B cell (primary cell): ENCODE results near the gene PSG1. TPM values are rescaled to one million over a fixed set of nuclear protein-coding genes. Genes with fewer than 3 reads are reported as not detected.
"Not testable (repeated sequence)": the region's sequence is repeated elsewhere in the genome, so short reads cannot be mapped to it uniquely, and the experiment has no call there.

Source experiments
- ATAC-seq: fragments of 200-7000 bp; cut with Tn5 transposase; one replicate; pipeline ENCODE4 v1.10.0; 2021; ENCODE audit warnings: low read depth, mild to moderate bottlenecking, moderate number of reproducible peaks, moderate library complexity
- CTCF ChIA-PET: fragments of 350-600 bp; sonication (Branson Sonifier 250); formaldehyde crosslinking; loops from one replicate; lab custom pipeline; 2021; ENCODE audit warnings: antibody characterized with exemption, inconsistent platforms; lab: Charles Lee
- POLR2A ChIA-PET: fragments of 350-600 bp; sonication (Branson Sonifier 250); formaldehyde crosslinking; loops from one replicate; lab custom pipeline; 2021; ENCODE audit warnings: antibody characterized with exemption; lab: Charles Lee
- DNase-seq: peaks from one replicate; pipeline ENCODE4 v3.0.0; 2013
- H2AFZ ChIP-seq: 2 replicates; pipeline ENCODE4 v1.6.1; 2012; ENCODE audit warnings: mild to moderate bottlenecking, low read depth, low read length; ENCODE audit not compliant: insufficient read depth, poor library complexity, severe bottlenecking
- H3K27ac ChIP-seq, 2 donors: 1 replicate in 1 of 2; 2 replicates in 1 of 2; pipeline ENCODE4 v1.5.1; 2012 to 2013; ENCODE audit warnings: low read length in 2 of 2, mild to moderate bottlenecking in 2 of 2, moderate library complexity in 1 of 2
- H3K27me3 ChIP-seq, 4 experiments: fragments of 200-600 bp in 1 of 4; sonication (generic) in 1 of 4; replicated peaks in 1 of 4; 1 replicate in 2 of 4; 2 replicates in 2 of 4; pipeline versions ENCODE4 v1.6.1 to v1.7.0; 2013 to 2016; ENCODE audit warnings: low read length in 3 of 4, mild to moderate bottlenecking in 2 of 4, mixed read lengths in 1 of 4, moderate library complexity in 1 of 4; ENCODE audit not compliant: insufficient read depth in 4 of 4, control insufficient read depth in 3 of 4; ENCODE audit errors: control extremely low read depth in 1 of 4
- H3K36me3 ChIP-seq, 2 experiments: replicated peaks in 1 of 2; 1 replicate in 1 of 2; 2 replicates in 1 of 2; pipeline versions ENCODE4 v1.6.1 to v1.7.1; 2013; ENCODE audit warnings: low read length in 1 of 2; ENCODE audit not compliant: insufficient read depth in 2 of 2, control insufficient read depth in 1 of 2; ENCODE audit errors: control extremely low read depth in 1 of 2, extremely low read depth in 1 of 2
- H3K4me1 ChIP-seq, 2 donors: fragments of 200-600 bp in 1 of 2; sonication (generic) in 1 of 2; 1 replicate in 1 of 2; 2 replicates in 1 of 2; pipeline versions ENCODE4 v1.5.1 to v1.6.1; 2013 to 2017; ENCODE audit warnings: low read length in 2 of 2; ENCODE audit not compliant: control insufficient read depth in 2 of 2, insufficient read depth in 2 of 2
- H3K4me2 ChIP-seq: replicated peaks from 2 replicates; pipeline ENCODE3; 2012; ENCODE audit warnings: mild to moderate bottlenecking, low read depth, low read length; ENCODE audit not compliant: poor library complexity, severe bottlenecking
- H3K4me3 ChIP-seq, 5 experiments: fragments of 200-600 bp in 1 of 5; sonication (generic) in 1 of 5; 1 replicate in 3 of 5; 2 replicates in 2 of 5; pipeline versions ENCODE4 v1.5.1 to v1.7.0; 2011 to 2016; ENCODE audit warnings: low read length in 4 of 5, mild to moderate bottlenecking in 4 of 5, low read depth in 2 of 5, control low read depth in 1 of 5, moderate library complexity in 1 of 5; ENCODE audit not compliant: insufficient read depth in 1 of 5; ENCODE audit errors: control extremely low read depth in 1 of 5, extremely low read depth in 1 of 5
- H3K79me2 ChIP-seq: fragments of 200-600 bp; sonication (generic); one replicate; pipeline ENCODE4 v1.6.0; 2016; ENCODE audit warnings: low read length; ENCODE audit not compliant: control insufficient read depth, insufficient read depth
- H3K9ac ChIP-seq: fragments of 200-600 bp; sonication (generic); 2 replicates; pipeline ENCODE4 v1.6.1; 2017; ENCODE audit warnings: mild to moderate bottlenecking, low read length, moderate library complexity
- H3K9me3 ChIP-seq, 3 donors: one replicate each; pipeline versions ENCODE4 v1.6.1 to v1.7.1; 2013; ENCODE audit warnings: low read length in 2 of 3; ENCODE audit not compliant: control insufficient read depth in 2 of 3, insufficient read depth in 1 of 3; ENCODE audit errors: control extremely low read depth in 1 of 3
- H4K20me1 ChIP-seq: 2 replicates; pipeline ENCODE4 v1.6.0; 2012; ENCODE audit warnings: mild to moderate bottlenecking, low read length; ENCODE audit not compliant: insufficient read depth, control insufficient read depth, poor library complexity, severe bottlenecking
- H3K27ac Mint-ChIP-seq: one replicate; pipeline ENCODE4 v1.8.0; 2021; ENCODE audit warnings: mixed read lengths
- H3K27me3 Mint-ChIP-seq: one replicate; pipeline ENCODE4 v1.8.0; 2021; ENCODE audit warnings: mixed read lengths
- H3K4me1 Mint-ChIP-seq: one replicate; pipeline ENCODE4 v1.8.0; 2021; ENCODE audit warnings: mixed read lengths
- H3K4me3 Mint-ChIP-seq: one replicate; pipeline ENCODE4 v1.8.0; 2021; ENCODE audit warnings: mixed read lengths
- H3K9me3 Mint-ChIP-seq: one replicate; pipeline ENCODE4 v1.8.0; 2022; ENCODE audit warnings: mixed read lengths; ENCODE audit not compliant: insufficient read depth
- WGBS: methylation state at CpG from one replicate; pipeline ENCODE4 v1.1.5; 2013; ENCODE audit warnings: missing lambda C conversion rate; ENCODE audit not compliant: insufficient coverage; 5-methylcytosine and 5-hydroxymethylcytosine counted together
- intact Hi-C: fragments of 100-400 bp; cut with micrococcal nuclease; formaldehyde crosslinking; loops from one replicate; pipeline ENCODE4 v1.10.0; 2022
- polyA plus RNA-seq: library from polyadenylated mRNA; depleted of rRNA; stranded (reverse); fragments of >200 nt; gene quantifications from 2 replicates; pipeline ENCODE4 v1.2.3, GENCODE V29; 2012
- total RNA-seq, 2 donors: library from RNA; stranded (reverse); fragments of 120-200 nt in 1 of 2; gene quantifications; 1 replicate in 1 of 2; 2 replicates in 1 of 2; pipeline versions ENCODE4 v1.2.3 to v1.2.4, GENCODE V29; 2013 to 2022

PSG1 gene
- total and polyA plus RNA-seq, 2 donors (not counting 1 experiment from before 2014, with no cell fraction given) = not detected

- H4K20me1 ChIP-seq, H3K27ac ChIP-seq, H3K27me3 Mint-ChIP-seq, H3K4me1 Mint-ChIP-seq, intact Hi-C loops, H3K79me2 ChIP-seq, H3K4me3 Mint-ChIP-seq, H3K27me3 ChIP-seq, ATAC-seq, H3K9ac ChIP-seq, CTCF ChIA-PET, H3K4me3 ChIP-seq, H3K4me1 ChIP-seq, POLR2A ChIA-PET, H3K9me3 Mint-ChIP-seq, H3K4me2 ChIP-seq, H3K36me3 ChIP-seq, DNase-seq, H3K27ac Mint-ChIP-seq, H2AFZ ChIP-seq: not testable (repeated sequence)
- H3K9me3 ChIP-seq = peaks cover 0 to 18% (median 0%) of the 10 kb centered on the region in 3 donors
- WGBS = 100% methylated on average over 1 of the region's 1 CpG
Measured at GRCh38 chr19:42853231-42853630, 26.3 kb downstream of the PSG1 start.

GRCh38 chr19:42852821-42853220 lies 26.7 kb downstream of the PSG1 start:
- H3K27ac ChIP-seq, H3K4me1 ChIP-seq, H3K79me2 ChIP-seq, H3K4me3 ChIP-seq, H3K4me3 Mint-ChIP-seq, ATAC-seq, H3K27me3 ChIP-seq, H3K27me3 Mint-ChIP-seq, H3K27ac Mint-ChIP-seq, H3K9ac ChIP-seq, H4K20me1 ChIP-seq, DNase-seq, H3K9me3 Mint-ChIP-seq, H3K4me1 Mint-ChIP-seq, POLR2A ChIA-PET, H2AFZ ChIP-seq, intact Hi-C loops, H3K4me2 ChIP-seq, CTCF ChIA-PET, H3K36me3 ChIP-seq: not testable (repeated sequence)
- H3K9me3 ChIP-seq = peaks cover 0 to 16% (median 0%) of the 10 kb centered on the region in 3 donors

- H3K4me1 Mint-ChIP-seq, H4K20me1 ChIP-seq, H2AFZ ChIP-seq, H3K27ac Mint-ChIP-seq, H3K9ac ChIP-seq, CTCF ChIA-PET, POLR2A ChIA-PET, intact Hi-C loops, H3K27ac ChIP-seq, DNase-seq, H3K79me2 ChIP-seq, ATAC-seq, H3K27me3 Mint-ChIP-seq, H3K4me2 ChIP-seq, H3K36me3 ChIP-seq, H3K4me3 ChIP-seq, H3K27me3 ChIP-seq, H3K4me3 Mint-ChIP-seq, H3K4me1 ChIP-seq, H3K9me3 Mint-ChIP-seq: not testable (repeated sequence)
- WGBS = 50% methylated on average over 1 of the region's 1 CpG
- H3K9me3 ChIP-seq = peaks cover 0 to 11% (median 0%) of the 10 kb centered on the region in 3 donors
Measured at GRCh38 chr19:42851718-42852280, 27.7 kb downstream of the PSG1 start.
